Neural progenitor cell (in vitro differentiated cells): ENCODE measurements around the gene DYNC1I2.

Source experiments
- EZH2 ChIP-seq: fragments of 200-600 bp; sonication (generic); IDR thresholded peaks from 2 replicates; pipeline ENCODE4 v1.6.1; 2017; ENCODE audit warnings: antibody characterized with exemption, mild to moderate bottlenecking, moderate library complexity
- EZH2phosphoT487 ChIP-seq: fragments of 200-600 bp; sonication (generic); IDR thresholded peaks from 2 replicates; pipeline ENCODE4 v1.6.1; 2017; ENCODE audit warnings: antibody characterized with exemption
- TF ChIP-seq, protein P1 (sequence below): fragments of 200-600 bp; sonication (generic); IDR thresholded peaks from 2 replicates; pipeline ENCODE4 v1.5.1; 2017; ENCODE audit warnings: antibody characterized with exemption, mild to moderate bottlenecking

DNA sequence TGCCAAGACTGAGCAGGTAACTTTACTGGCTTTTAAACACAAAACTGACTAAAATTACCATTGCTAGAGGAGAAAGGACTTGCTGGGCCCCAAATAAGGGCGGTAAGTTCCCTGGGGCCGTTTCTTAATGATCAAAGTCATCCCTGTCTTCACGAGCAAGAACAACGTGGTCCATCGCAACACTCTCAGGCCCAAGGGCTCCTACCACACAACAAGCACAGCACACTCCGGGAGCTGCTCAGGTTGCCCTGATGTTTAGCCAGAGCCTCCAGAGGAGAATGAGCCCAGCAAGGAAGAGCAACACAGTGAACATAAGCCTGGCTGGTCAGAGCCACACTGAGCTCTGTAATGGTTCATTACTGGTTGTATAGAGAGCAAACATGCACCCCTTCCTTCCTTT, 102.7 kb downstream of the DYNC1I2 start:
- TF ChIP-seq, protein P1, sequence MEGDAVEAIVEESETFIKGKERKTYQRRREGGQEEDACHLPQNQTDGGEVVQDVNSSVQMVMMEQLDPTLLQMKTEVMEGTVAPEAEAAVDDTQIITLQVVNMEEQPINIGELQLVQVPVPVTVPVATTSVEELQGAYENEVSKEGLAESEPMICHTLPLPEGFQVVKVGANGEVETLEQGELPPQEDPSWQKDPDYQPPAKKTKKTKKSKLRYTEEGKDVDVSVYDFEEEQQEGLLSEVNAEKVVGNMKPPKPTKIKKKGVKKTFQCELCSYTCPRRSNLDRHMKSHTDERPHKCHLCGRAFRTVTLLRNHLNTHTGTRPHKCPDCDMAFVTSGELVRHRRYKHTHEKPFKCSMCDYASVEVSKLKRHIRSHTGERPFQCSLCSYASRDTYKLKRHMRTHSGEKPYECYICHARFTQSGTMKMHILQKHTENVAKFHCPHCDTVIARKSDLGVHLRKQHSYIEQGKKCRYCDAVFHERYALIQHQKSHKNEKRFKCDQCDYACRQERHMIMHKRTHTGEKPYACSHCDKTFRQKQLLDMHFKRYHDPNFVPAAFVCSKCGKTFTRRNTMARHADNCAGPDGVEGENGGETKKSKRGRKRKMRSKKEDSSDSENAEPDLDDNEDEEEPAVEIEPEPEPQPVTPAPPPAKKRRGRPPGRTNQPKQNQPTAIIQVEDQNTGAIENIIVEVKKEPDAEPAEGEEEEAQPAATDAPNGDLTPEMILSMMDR = no peak
- TF ChIP-seq EZH2 = no peak
- TF ChIP-seq EZH2phosphoT487 = no peak
